Amniotic stem cell (primary cell): Measurements from ENCODE around the gene MYEF2.

ENCODE experiments used
- DNase-seq: peaks from one replicate; lab custom pipeline; 2025; lab: John Stamatoyannopoulos, UW

The MYEF2 gene

GRCh38 chr15:48086576-48086975 lies 91.5 kb downstream of the MYEF2 start:
- no peak for DNase-seq

GRCh38 chr15:48086133-48086532 lies 92.0 kb downstream of the MYEF2 start:
- DNase-seq: no peak

DNA sequence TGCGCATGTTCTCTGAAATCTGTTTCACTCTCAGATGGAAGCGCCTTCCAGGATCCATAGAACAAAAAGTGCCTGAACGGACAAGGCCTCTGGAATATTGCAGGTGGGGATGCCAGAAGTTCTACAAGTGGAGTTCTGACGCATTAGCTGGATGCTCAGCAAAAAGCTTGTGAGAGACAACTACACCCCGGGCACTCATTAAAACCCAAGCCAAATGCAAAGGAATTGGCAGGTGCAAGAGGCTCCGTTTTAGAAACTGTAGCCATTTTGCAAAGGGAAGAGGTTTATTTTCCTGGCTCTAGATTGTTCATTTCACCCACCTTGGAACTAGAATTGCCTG lies 92.5 kb downstream of the MYEF2 start:
- DNase-seq: no peak

GRCh38 chr15:48084759-48085590 lies 93.1 kb downstream of the MYEF2 start:
- no peak for DNase-seq
